ENCODE measurements around the gene IPO5. TPM values are rescaled to one million over a fixed set of nuclear protein-coding genes. Genes with fewer than 3 reads are reported as not detected.

The IPO5 gene
- total RNA-seq, 1 donor from 2014 or later: 154 TPM

DNA sequence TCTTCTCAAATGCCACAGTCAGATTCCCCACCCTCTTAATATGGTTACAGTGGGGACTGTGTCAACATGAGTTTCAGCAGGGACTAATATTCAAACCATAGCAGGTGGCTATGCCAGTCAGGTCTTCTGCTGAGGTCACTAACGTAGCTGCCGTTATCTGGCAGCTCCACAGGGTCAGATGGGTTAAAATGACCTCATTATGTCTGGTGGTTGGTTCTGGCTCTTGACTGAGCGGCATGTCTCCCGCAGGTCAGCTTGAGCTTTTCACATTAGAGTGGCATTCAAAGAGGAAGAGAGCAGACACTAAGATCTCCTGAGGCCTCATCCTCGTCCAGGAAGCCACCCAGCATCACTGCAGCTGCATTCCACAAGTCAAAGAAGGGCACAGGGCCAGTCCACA lies 21.4 kb upstream of the IPO5 start:
- no peaks in the 10 kb centered on the region for H3K27me3 Mint-ChIP-seq (ENCODE audit: low read depth, unreplicated experiment)
- no peak for DNase-seq (ENCODE audit: low read depth)
- no peak overlapping the region for H3K27ac Mint-ChIP-seq (ENCODE audit: unreplicated experiment)
- Histone ChIP-seq H3K4me3 (ENCODE audit: insufficient read depth, low read depth, low read length) (no peak overlapping the region), H3K4me1 (ENCODE audit: insufficient read depth, low read length) (no peaks in the 10 kb centered on the region), H3K79me2 (ENCODE audit: insufficient read depth, low read length) (no peaks in the 10 kb centered on the region), H3K9me3 (ENCODE audit: insufficient read depth, low read depth, low read length) (no peaks in the 10 kb centered on the region), H3K36me3 (ENCODE audit: insufficient read depth, low read length) (no peaks in the 10 kb centered on the region), H3K4me2 (ENCODE audit: low read length) (no peak overlapping the region), H2AFZ (ENCODE audit: low read depth, low read length) (no peak overlapping the region), H4K20me1 (ENCODE audit: insufficient read depth, low read length) (no peaks in the 10 kb centered on the region), H3K27ac (ENCODE audit: low read depth, low read length) (no peak overlapping the region), H3K27me3 (ENCODE audit: insufficient read depth, low read length) (no peaks in the 10 kb centered on the region), H3K9ac (ENCODE audit: low read length) (no peak overlapping the region)
- TF ChIP-seq, protein P1, sequence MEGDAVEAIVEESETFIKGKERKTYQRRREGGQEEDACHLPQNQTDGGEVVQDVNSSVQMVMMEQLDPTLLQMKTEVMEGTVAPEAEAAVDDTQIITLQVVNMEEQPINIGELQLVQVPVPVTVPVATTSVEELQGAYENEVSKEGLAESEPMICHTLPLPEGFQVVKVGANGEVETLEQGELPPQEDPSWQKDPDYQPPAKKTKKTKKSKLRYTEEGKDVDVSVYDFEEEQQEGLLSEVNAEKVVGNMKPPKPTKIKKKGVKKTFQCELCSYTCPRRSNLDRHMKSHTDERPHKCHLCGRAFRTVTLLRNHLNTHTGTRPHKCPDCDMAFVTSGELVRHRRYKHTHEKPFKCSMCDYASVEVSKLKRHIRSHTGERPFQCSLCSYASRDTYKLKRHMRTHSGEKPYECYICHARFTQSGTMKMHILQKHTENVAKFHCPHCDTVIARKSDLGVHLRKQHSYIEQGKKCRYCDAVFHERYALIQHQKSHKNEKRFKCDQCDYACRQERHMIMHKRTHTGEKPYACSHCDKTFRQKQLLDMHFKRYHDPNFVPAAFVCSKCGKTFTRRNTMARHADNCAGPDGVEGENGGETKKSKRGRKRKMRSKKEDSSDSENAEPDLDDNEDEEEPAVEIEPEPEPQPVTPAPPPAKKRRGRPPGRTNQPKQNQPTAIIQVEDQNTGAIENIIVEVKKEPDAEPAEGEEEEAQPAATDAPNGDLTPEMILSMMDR (IDR thresholded peaks at IDR 0.05; ENCODE audit: insufficient read depth, low read depth, low read length): no peak
- no peak for TF ChIP-seq EZH2 (IDR thresholded peaks at IDR 0.05; ENCODE audit: insufficient read depth, low read length)
- no peaks in the 10 kb centered on the region for H3K9me3 Mint-ChIP-seq (ENCODE audit: unreplicated experiment)
- H3K36me3 Mint-ChIP-seq (ENCODE audit: low read depth, unreplicated experiment): no peaks in the 10 kb centered on the region
- no peaks in the 10 kb centered on the region for H3K4me1 Mint-ChIP-seq (ENCODE audit: low read depth, unreplicated experiment)
- FAIRE-seq: no peak
- H3K4me3 Mint-ChIP-seq (ENCODE audit: unreplicated experiment): no peak overlapping the region

DNA sequence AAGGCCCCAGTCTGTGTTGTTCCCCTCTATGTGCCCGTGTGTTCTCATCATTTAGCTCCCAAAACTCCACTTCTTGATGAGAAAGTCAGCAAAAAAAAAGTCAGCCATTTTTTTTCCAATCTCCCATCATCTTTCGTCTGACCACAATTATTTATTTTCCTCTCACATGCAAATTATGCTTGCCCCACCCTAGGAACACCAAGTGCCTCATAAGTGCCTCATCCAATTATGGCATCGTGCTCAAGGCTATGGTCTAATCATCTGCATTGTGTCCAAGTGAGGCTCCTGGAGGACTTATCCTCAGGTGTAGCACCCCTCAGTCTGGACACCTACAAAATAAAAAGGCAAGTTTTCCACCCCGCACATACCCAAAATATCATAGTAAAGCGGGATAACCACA lies 20.8 kb upstream of the IPO5 start:
- Mint-ChIP-seq H3K9me3 (ENCODE audit: unreplicated experiment) (no peaks in the 10 kb centered on the region), H3K27ac (ENCODE audit: unreplicated experiment) (no peak overlapping the region), H3K4me3 (ENCODE audit: unreplicated experiment) (no peak overlapping the region), H3K4me1 (ENCODE audit: low read depth, unreplicated experiment) (no peaks in the 10 kb centered on the region), H3K27me3 (ENCODE audit: low read depth, unreplicated experiment) (no peaks in the 10 kb centered on the region), H3K36me3 (ENCODE audit: low read depth, unreplicated experiment) (no peaks in the 10 kb centered on the region)
- Histone ChIP-seq H3K27me3 (ENCODE audit: insufficient read depth, low read length) (no peaks in the 10 kb centered on the region), H3K4me3 (ENCODE audit: insufficient read depth, low read depth, low read length) (no peak overlapping the region), H3K4me1 (ENCODE audit: insufficient read depth, low read length) (no peaks in the 10 kb centered on the region), H3K79me2 (ENCODE audit: insufficient read depth, low read length) (no peaks in the 10 kb centered on the region), H3K27ac (ENCODE audit: low read depth, low read length) (no peak overlapping the region), H4K20me1 (ENCODE audit: insufficient read depth, low read length) (no peaks in the 10 kb centered on the region), H2AFZ (ENCODE audit: low read depth, low read length) (no peak overlapping the region), H3K9me3 (ENCODE audit: insufficient read depth, low read depth, low read length) (no peaks in the 10 kb centered on the region), H3K36me3 (ENCODE audit: insufficient read depth, low read length) (no peaks in the 10 kb centered on the region), H3K9ac (ENCODE audit: low read length) (no peak overlapping the region), H3K4me2 (ENCODE audit: low read length) (no peak overlapping the region)
- FAIRE-seq (no peak), DNase-seq (ENCODE audit: low read depth) (no peak)
- TF ChIP-seq, protein P1 (IDR thresholded peaks at IDR 0.05; ENCODE audit: insufficient read depth, low read depth, low read length): no peak
- no peak for TF ChIP-seq EZH2 (IDR thresholded peaks at IDR 0.05; ENCODE audit: insufficient read depth, low read length)

DNA sequence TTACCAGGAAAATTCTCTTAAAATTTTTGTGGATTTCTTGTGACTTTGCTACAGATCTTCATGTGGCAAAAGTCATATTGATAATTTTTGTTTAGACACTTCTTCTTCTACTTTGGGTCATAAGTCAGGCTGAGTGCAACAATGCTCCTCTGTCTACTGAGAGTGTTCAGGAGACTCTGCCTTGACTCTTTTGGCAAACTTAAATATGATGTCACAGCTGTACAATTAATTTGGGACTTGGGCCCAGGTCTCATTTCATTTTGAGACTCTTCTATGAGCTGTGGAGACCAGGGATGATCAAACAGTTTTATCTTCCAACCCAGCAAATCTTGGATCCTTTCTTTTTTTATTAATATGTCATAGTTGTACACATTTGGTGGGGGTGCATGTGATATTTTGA lies 19.7 kb upstream of the IPO5 start:
- Mint-ChIP-seq H3K4me3 (ENCODE audit: unreplicated experiment) (no peak overlapping the region), H3K4me1 (ENCODE audit: low read depth, unreplicated experiment) (no peaks in the 10 kb centered on the region), H3K36me3 (ENCODE audit: low read depth, unreplicated experiment) (no peaks in the 10 kb centered on the region), H3K27ac (ENCODE audit: unreplicated experiment) (no peak overlapping the region), H3K9me3 (ENCODE audit: unreplicated experiment) (no peaks in the 10 kb centered on the region), H3K27me3 (ENCODE audit: low read depth, unreplicated experiment) (no peaks in the 10 kb centered on the region)
- H3K36me3 ChIP-seq (ENCODE audit: insufficient read depth, low read length): no peaks in the 10 kb centered on the region
- H2AFZ ChIP-seq (ENCODE audit: low read depth, low read length): no peak overlapping the region
- H3K4me1 ChIP-seq (ENCODE audit: insufficient read depth, low read length): no peaks in the 10 kb centered on the region
- H4K20me1 ChIP-seq (ENCODE audit: insufficient read depth, low read length): no peaks in the 10 kb centered on the region
- no peaks in the 10 kb centered on the region for H3K9me3 ChIP-seq (ENCODE audit: insufficient read depth, low read depth, low read length)
- DNase-seq (ENCODE audit: low read depth) (no peak), FAIRE-seq (no peak)
- no peak for TF ChIP-seq EZH2 (IDR thresholded peaks at IDR 0.05; ENCODE audit: insufficient read depth, low read length)
- TF ChIP-seq, protein P1 (IDR thresholded peaks at IDR 0.05; ENCODE audit: insufficient read depth, low read depth, low read length): no peak
- H3K79me2 ChIP-seq (ENCODE audit: insufficient read depth, low read length): no peaks in the 10 kb centered on the region
- no peak overlapping the region for H3K4me2 ChIP-seq (ENCODE audit: low read length)
- H3K27me3 ChIP-seq (ENCODE audit: insufficient read depth, low read length): no peaks in the 10 kb centered on the region
- H3K9ac ChIP-seq (ENCODE audit: low read length): no peak overlapping the region
- no peak overlapping the region for H3K27ac ChIP-seq (ENCODE audit: low read depth, low read length)
- H3K4me3 ChIP-seq (ENCODE audit: insufficient read depth, low read depth, low read length): no peak overlapping the region

All from astrocyte (in vitro differentiated cells and primary cell).